T-helper 1 cell (primary cell): Measurements from ENCODE around the gene DAPK2.

ENCODE experiments used
- DNase-seq, 5 donors: peaks; one replicate each; pipeline ENCODE4 v3.0.0-alpha.2; 2012 to 2020

The DAPK2 gene

GRCh38 chr15:63891079-63891767, 155.1 kb downstream of the DAPK2 start:
- peak; percentile 35 to 68 (median 58) for DNase-seq

- DNase-seq, result no peak
Observed at GRCh38 chr15:63890617-63891016, 155.7 kb downstream of the DAPK2 start.

GRCh38 chr15:63889831-63890230, 156.5 kb downstream of the DAPK2 start:
- no peak for DNase-seq

- DNase-seq, result no peak
Observed at GRCh38 chr15:63888823-63889222, 157.5 kb downstream of the DAPK2 start.

GRCh38 chr15:63888146-63888545, 158.1 kb downstream of the DAPK2 start:
- no peak for DNase-seq

- DNase-seq, result no peak
Observed at GRCh38 chr15:63887630-63888029, 158.7 kb downstream of the DAPK2 start.

GRCh38 chr15:63884953-63885352, 161.3 kb downstream of the DAPK2 start:
- no peak for DNase-seq

GRCh38 chr15:63881431-63881830, 164.9 kb downstream of the DAPK2 start:
- DNase-seq, result no peak

- DNase-seq, result no peak
Observed at GRCh38 chr15:63880744-63881143, 165.5 kb downstream of the DAPK2 start.

- no peak for DNase-seq
Observed at GRCh38 chr15:63879995-63880394, 166.3 kb downstream of the DAPK2 start.

- DNase-seq, result no peak
Observed at GRCh38 chr15:63879211-63879610, 167.1 kb downstream of the DAPK2 start.

- no peak for DNase-seq
Observed at GRCh38 chr15:63877713-63878271, 168.5 kb downstream of the DAPK2 start.

- no peak for DNase-seq
Observed at GRCh38 chr15:63876085-63876662, 170.1 kb downstream of the DAPK2 start.

GRCh38 chr15:63874616-63875015, 171.7 kb downstream of the DAPK2 start:
- DNase-seq, result no peak

GRCh38 chr15:63872759-63873510, 173.3 kb downstream of the DAPK2 start:
- DNase-seq, result no peak

GRCh38 chr15:63870487-63871209, 175.6 kb downstream of the DAPK2 start:
- DNase-seq, result no peak

GRCh38 chr15:63870043-63870394, 176.3 kb downstream of the DAPK2 start:
- no peak for DNase-seq

- no peak for DNase-seq
Observed at GRCh38 chr15:63869371-63870042, 176.8 kb downstream of the DAPK2 start.

- DNase-seq, result no peak
Observed at GRCh38 chr15:63864186-63864585, 182.1 kb downstream of the DAPK2 start.

GRCh38 chr15:63861946-63862517, 184.3 kb downstream of the DAPK2 start:
- DNase-seq, result no peak

GRCh38 chr15:63860555-63860954, 185.7 kb downstream of the DAPK2 start:
- DNase-seq, result no peak

- peak; percentile 11 to 68 (median 44) for DNase-seq
Observed at GRCh38 chr15:63860155-63860554, 186.1 kb downstream of the DAPK2 start.
